Prostate gland (tissue), 2 donors: ENCODE measurements around the gene GDF2. TPM values are rescaled to one million over a fixed set of nuclear protein-coding genes. Genes with fewer than 3 reads are reported as not detected.

Experiments used
- DNase-seq: peaks from one replicate; pipeline ENCODE4 v3.0.0-alpha.2; 2019; ENCODE audit warnings: low spot score
- H3K27ac ChIP-seq, 2 donors: fragments of 200-600 bp; sonication (generic); 2 replicates each; pipeline ENCODE4 v1.5.1; 2017 to 2019
- H3K27me3 ChIP-seq: fragments of 200-600 bp; sonication (generic); replicated peaks from 2 replicates; pipeline ENCODE4 v1.5.1; 2019; ENCODE audit not compliant: insufficient read depth
- H3K36me3 ChIP-seq, 2 donors: fragments of 200-600 bp; sonication (generic); 1 replicate in 1 of 2; 2 replicates in 1 of 2; pipeline versions ENCODE4 v1.5.1 to v1.8.1; 2017 to 2019
- H3K4me1 ChIP-seq: fragments of 200-600 bp; sonication (generic); replicated peaks from 2 replicates; pipeline ENCODE4 v1.5.1; 2019
- H3K4me3 ChIP-seq, 2 donors: fragments of 200-600 bp; sonication (generic); 2 replicates each; pipeline ENCODE4 v1.5.1; 2017 to 2019
- H3K9me3 ChIP-seq: fragments of 200-600 bp; sonication (generic); 2 replicates; pipeline ENCODE4 v1.5.1; 2017
- POLR2A ChIP-seq: fragments of 450-650 bp; IDR thresholded peaks from one replicate; pipeline ENCODE4 v1.6.1; 2016; ENCODE audit warnings: antibody characterized with exemption, mild to moderate bottlenecking
- POLR2AphosphoS5 ChIP-seq: sonication (generic); formaldehyde crosslinking; IDR thresholded peaks from one replicate; pipeline ENCODE4 v1.6.1; 2017; ENCODE audit warnings: antibody characterized with exemption
- WGBS: methylation state at CpG from one replicate; pipeline ENCODE4 v1.1.5; 2018; 5-methylcytosine and 5-hydroxymethylcytosine counted together
- intact Hi-C: fragments of 100-400 bp; cut with DNase I; formaldehyde crosslinking; loops from one replicate; pipeline ENCODE4 v1.14.2; 2022
- total RNA-seq, 2 donors: library from RNA; depleted of rRNA; stranded (reverse); fragments of >200 nt; gene quantifications; one replicate each; pipeline ENCODE4 v1.1.0, GENCODE V29; 2016
- TF ChIP-seq, protein P1 (sequence below), 4 experiments: fragments of 200-600 bp in 2 of 4; fragments of 450-650 bp in 2 of 4; sonication (generic) in 2 of 4; IDR thresholded peaks; 1 replicate in 3 of 4; 2 replicates in 1 of 4; pipeline ENCODE4 v1.5.1; 2016 to 2019; ENCODE audit warnings: antibody characterized with exemption in 4 of 4, mild to moderate bottlenecking in 2 of 4, moderate library complexity in 2 of 4

GDF2 gene
- total RNA-seq, 2 donors from 2014 or later = not detected

DNA sequence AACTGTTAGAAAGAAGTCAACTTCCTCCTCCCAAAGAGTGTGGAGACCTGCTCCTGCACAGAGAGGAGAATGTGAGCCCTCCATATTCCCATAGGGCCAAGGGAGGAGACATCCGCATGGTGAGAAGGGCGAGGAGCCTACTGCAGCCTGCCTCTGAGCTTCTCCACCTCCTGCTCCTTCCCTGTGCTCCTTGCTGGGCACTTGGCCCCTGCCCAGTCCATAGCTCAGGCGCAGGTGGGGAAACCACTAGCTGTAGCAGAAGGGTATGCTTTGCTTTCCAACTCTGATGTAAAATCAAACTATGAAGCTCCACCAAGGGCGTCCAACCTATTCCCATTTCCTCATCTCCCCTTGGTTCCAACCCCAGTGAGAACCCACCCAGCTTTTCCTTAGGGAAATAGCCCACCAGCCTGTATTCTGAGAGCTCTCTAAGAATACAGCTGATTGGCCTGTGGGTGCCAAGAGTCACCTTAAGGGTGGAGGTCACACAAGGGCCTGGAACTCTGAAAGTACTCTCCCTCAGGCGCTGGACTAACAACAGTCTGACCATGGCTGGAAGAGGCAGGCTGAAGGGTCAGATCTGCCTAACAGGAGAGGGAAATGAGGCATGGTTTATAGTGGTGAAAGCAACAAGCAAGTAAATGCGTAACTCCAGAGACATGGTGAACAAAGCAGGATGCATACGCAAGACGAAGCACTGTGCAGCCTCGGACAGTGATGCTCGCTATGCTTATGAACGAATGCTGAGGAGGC, 47.9 kb downstream of the GDF2 start:
- no peak for TF ChIP-seq POLR2AphosphoS5
- TF ChIP-seq POLR2A = no peak
- TF ChIP-seq, protein P1, sequence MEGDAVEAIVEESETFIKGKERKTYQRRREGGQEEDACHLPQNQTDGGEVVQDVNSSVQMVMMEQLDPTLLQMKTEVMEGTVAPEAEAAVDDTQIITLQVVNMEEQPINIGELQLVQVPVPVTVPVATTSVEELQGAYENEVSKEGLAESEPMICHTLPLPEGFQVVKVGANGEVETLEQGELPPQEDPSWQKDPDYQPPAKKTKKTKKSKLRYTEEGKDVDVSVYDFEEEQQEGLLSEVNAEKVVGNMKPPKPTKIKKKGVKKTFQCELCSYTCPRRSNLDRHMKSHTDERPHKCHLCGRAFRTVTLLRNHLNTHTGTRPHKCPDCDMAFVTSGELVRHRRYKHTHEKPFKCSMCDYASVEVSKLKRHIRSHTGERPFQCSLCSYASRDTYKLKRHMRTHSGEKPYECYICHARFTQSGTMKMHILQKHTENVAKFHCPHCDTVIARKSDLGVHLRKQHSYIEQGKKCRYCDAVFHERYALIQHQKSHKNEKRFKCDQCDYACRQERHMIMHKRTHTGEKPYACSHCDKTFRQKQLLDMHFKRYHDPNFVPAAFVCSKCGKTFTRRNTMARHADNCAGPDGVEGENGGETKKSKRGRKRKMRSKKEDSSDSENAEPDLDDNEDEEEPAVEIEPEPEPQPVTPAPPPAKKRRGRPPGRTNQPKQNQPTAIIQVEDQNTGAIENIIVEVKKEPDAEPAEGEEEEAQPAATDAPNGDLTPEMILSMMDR (IDR thresholded peaks at IDR 0.05) = no peak
- intact Hi-C loops = no loop called here

DNA sequence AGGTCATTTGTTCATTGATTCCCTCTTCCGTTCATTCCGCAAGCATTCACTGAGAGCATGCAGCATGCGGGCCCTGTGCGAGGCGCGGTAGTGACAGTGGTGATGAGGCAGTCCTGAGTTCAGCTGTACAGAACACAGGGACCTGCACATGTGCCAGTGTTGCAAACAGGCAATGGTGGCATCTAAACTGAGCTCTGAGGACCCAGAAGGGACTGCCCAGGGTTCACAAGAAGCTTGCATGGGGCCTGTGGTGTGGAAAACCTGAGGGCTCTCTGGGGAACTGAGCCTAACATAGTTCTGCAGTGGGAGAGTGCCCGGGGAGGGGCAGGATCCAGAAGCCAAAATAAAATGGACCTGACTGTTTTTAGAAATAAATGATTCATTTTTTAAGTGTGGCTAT, 48.6 kb downstream of the GDF2 start:
- WGBS = 94% methylated on average over 7 of the region's 7 CpGs

More for the DNA sequence above, 47.9 kb downstream of the GDF2 start:
- Histone ChIP-seq H3K36me3 (no peaks in the 10 kb centered on the region), H3K27me3 (no peaks in the 10 kb centered on the region), H3K27ac (no peak overlapping the region), H3K4me1 (no peaks in the 10 kb centered on the region), H3K9me3 (no peaks in the 10 kb centered on the region), H3K4me3 (no peak overlapping the region)
- no peak for DNase-seq
- whole genome bisulfite sequencing = 94% methylated on average over 11 of the region's 11 CpGs

DNA sequence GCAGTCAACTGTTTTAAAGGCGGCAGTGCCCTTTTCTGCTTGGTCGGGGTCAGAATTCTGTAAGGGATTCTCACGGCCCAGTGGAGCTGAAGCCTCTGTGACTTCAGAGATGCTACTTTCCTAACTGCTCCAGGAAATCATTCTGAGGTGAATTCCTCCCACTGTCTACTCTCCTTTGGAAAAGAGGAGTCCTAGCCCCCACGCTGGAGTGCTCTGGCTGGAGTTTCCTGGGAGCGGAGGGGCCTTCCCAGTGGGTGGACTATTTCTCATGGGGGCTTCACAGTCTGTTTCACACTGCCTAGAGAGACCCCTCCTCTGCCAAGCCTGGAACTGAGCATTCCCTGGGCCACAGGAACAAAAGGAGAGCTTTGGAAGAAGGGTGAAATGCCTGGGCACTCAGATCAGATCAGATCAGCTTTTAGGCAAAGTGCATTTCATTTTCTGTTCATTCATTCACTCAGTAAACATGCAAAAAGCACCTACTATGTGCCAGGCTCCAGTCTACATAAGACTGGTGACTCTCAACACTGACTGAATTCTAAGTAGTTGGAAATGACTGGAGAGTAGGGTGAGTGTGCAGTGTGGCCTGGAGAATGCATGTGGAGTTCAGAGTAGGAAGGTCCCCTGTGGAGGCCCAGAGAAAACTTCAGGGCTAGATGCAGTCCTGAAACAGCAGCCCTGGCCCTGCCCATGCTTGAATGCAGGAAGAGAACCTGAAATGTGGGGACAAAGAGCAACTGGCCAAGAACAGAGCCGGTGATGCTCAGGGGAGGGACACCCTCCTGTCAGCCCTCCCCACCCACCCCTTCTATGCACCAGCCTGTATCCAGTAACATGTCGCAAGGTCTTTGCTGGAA, 49.6 kb downstream of the GDF2 start:
- TF ChIP-seq POLR2AphosphoS5 (no peak), POLR2A (no peak)
- TF ChIP-seq, protein P1 (IDR thresholded peaks at IDR 0.05) = no peak
- Histone ChIP-seq H3K27me3 (no peaks in the 10 kb centered on the region), H3K4me3 (no peak overlapping the region), H3K36me3 (no peaks in the 10 kb centered on the region), H3K4me1 (no peaks in the 10 kb centered on the region), H3K9me3 (no peaks in the 10 kb centered on the region), H3K27ac (no peak overlapping the region)
- WGBS = 86% methylated on average over 7 of the region's 7 CpGs
- no peak for DNase-seq
- intact Hi-C loops = no loop called here

More for the DNA sequence above, 48.6 kb downstream of the GDF2 start:
- TF ChIP-seq, protein P1 (IDR thresholded peaks at IDR 0.05) = no peak
- TF ChIP-seq POLR2AphosphoS5 (no peak), POLR2A (no peak)
- no peaks in the 10 kb centered on the region for H3K27me3 ChIP-seq
- H3K4me1 ChIP-seq = no peaks in the 10 kb centered on the region
- no peak overlapping the region for H3K4me3 ChIP-seq
- no peaks in the 10 kb centered on the region for H3K9me3 ChIP-seq
- no peaks in the 10 kb centered on the region for H3K36me3 ChIP-seq
- no peak for DNase-seq
- intact Hi-C loops = no loop called here
- no peak overlapping the region for H3K27ac ChIP-seq

DNA sequence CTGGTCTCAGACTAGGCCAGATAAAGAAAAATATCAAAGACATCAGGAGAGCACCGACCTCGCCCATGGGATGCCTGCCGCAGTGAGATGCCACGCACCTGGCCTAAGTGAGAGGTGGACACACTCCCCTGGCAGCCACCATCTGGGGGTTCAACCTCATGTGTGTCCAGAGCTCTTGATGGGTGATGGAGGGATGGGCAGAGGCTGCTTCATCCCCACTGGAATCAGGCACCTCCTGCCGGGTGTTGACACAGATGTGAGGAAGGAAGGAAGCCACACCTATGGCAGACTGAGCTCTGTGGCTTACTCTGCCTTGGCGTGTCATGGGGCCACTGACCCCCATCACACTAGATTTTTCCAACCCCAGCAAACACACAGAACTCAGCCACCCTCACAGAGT, 50.5 kb downstream of the GDF2 start:
- H3K4me1 ChIP-seq = no peaks in the 10 kb centered on the region
- H3K27me3 ChIP-seq = no peaks in the 10 kb centered on the region
- no peaks in the 10 kb centered on the region for H3K9me3 ChIP-seq
- TF ChIP-seq, protein P1 (IDR thresholded peaks at IDR 0.05) = no peak
- no peak for TF ChIP-seq POLR2A
- TF ChIP-seq POLR2AphosphoS5 = no peak
- H3K4me3 ChIP-seq = no peak overlapping the region
- H3K36me3 ChIP-seq = no peaks in the 10 kb centered on the region
- DNase-seq = no peak
- WGBS = 96% methylated on average over 6 of the region's 6 CpGs
- intact Hi-C loops = no loop called here
- H3K27ac ChIP-seq = no peak overlapping the region
